IMR-90 (cell line): Measurements from ENCODE around the gene IFNE. TPM values are rescaled to one million over a fixed set of nuclear protein-coding genes. Genes with fewer than 3 reads are reported as not detected.
"Not testable (repeated sequence)": the region's sequence is repeated elsewhere in the genome, so short reads cannot be mapped to it uniquely, and the experiment has no call there.

Experiments
- ATAC-seq: fragments of 200-7000 bp; cut with Tn5 transposase; 2 replicates; pipeline ENCODE4 v1.9.1; 2020; ENCODE audit warnings: low read depth, mild to moderate bottlenecking, moderate library complexity
- BruUV-seq: library from RNA; stranded (reverse); fragments of 400-500 nt; replicated peaks from 2 replicates; lab custom pipeline; 2021; lab: Mats Ljungman, UMichigan
- CTCF ChIA-PET: fragments of 300-600 bp; formaldehyde crosslinking; extraction: SDS; loops from one replicate; lab custom pipeline; 2021; ENCODE audit warnings: antibody characterized with exemption; lab: Yijun Ruan, JAX
- POLR2A ChIA-PET: fragments of 300-600 bp; sonication (Branson Sonifier 250); formaldehyde crosslinking; loops from one replicate; lab custom pipeline; 2022; ENCODE audit warnings: antibody characterized with exemption; ENCODE audit not compliant: unreplicated experiment; lab: Charles Lee
- DNase-seq: peaks from one replicate; pipeline ENCODE4 v3.0.0; 2013
- H2AFZ ChIP-seq: replicated peaks from 2 replicates; pipeline ENCODE3; 2013; ENCODE audit warnings: low read length, mild to moderate bottlenecking; ENCODE audit not compliant: poor library complexity
- H2AK5ac ChIP-seq: 2 replicates; pipeline ENCODE4 v1.6.1; 2013; ENCODE audit warnings: low read depth, low read length, inconsistent platforms
- H2AK9ac ChIP-seq: replicated peaks from 2 replicates; pipeline ENCODE3; 2013; ENCODE audit warnings: mild to moderate bottlenecking, low read depth, low read length, moderate library complexity; ENCODE audit not compliant: poor library complexity
- H2BK120ac ChIP-seq: 2 replicates; pipeline ENCODE4 v1.6.1; 2013; ENCODE audit warnings: low read depth, low read length, inconsistent platforms
- H2BK15ac ChIP-seq: 3 replicates; pipeline ENCODE4 v1.6.1; 2013; ENCODE audit warnings: low read depth, low read length, inconsistent platforms
- H2BK20ac ChIP-seq: 2 replicates; pipeline ENCODE4 v1.6.1; 2013; ENCODE audit warnings: low read depth, mild to moderate bottlenecking, inconsistent platforms, low read length, moderate library complexity
- H2BK5ac ChIP-seq: 2 replicates; pipeline ENCODE4 v1.6.1; 2013; ENCODE audit warnings: mild to moderate bottlenecking, low read depth, low read length, inconsistent platforms; ENCODE audit not compliant: poor library complexity, severe bottlenecking
- H3K14ac ChIP-seq: replicated peaks from 2 replicates; pipeline ENCODE4 v1.6.1; 2013; ENCODE audit warnings: low read depth, low read length, inconsistent platforms
- H3K18ac ChIP-seq: 2 replicates; pipeline ENCODE4 v1.6.1; 2013; ENCODE audit warnings: low read depth, low read length, control low read depth
- H3K23ac ChIP-seq: 2 replicates; pipeline ENCODE4 v1.6.1; 2013; ENCODE audit warnings: low read depth, low read length, inconsistent platforms
- H3K27ac ChIP-seq: 2 replicates; pipeline ENCODE4 v1.5.1; 2013; ENCODE audit warnings: mild to moderate bottlenecking, control low read depth, low read length; ENCODE audit not compliant: insufficient read depth
- H3K27me3 ChIP-seq: 2 replicates; pipeline ENCODE4 v1.6.1; 2013; ENCODE audit warnings: low read length; ENCODE audit not compliant: control insufficient read depth, insufficient read depth
- H3K36me3 ChIP-seq: 2 replicates; pipeline ENCODE4 v1.6.1; 2013; ENCODE audit warnings: low read length, mixed read lengths; ENCODE audit not compliant: control insufficient read depth, insufficient read depth
- H3K4ac ChIP-seq: 2 replicates; pipeline ENCODE4 v1.6.1; 2013; ENCODE audit warnings: low read depth, low read length, inconsistent platforms
- H3K4me1 ChIP-seq: 2 replicates; pipeline ENCODE4 v1.6.1; 2013; ENCODE audit warnings: low read length, mixed read lengths; ENCODE audit not compliant: control insufficient read depth, insufficient read depth
- H3K4me2 ChIP-seq: 2 replicates; pipeline ENCODE4 v1.6.1; 2013; ENCODE audit warnings: low read depth, mild to moderate bottlenecking, control low read depth, low read length, moderate library complexity
- H3K4me3 ChIP-seq: 2 replicates; pipeline ENCODE4 v1.5.1; 2013; ENCODE audit warnings: low read depth, mild to moderate bottlenecking, control low read depth, low read length, moderate library complexity; ENCODE audit not compliant: insufficient read depth
- H3K56ac ChIP-seq: 2 replicates; pipeline ENCODE4 v1.6.1; 2013; ENCODE audit warnings: low read length, inconsistent platforms; ENCODE audit not compliant: insufficient read depth; ENCODE audit errors: extremely low read depth
- H3K79me1 ChIP-seq, 2 experiments: 2 replicates each; pipeline ENCODE4 v1.6.1; 2013; ENCODE audit warnings: low read length in 2 of 2, inconsistent platforms in 1 of 2, low read depth in 1 of 2
- H3K9ac ChIP-seq: 2 replicates; pipeline ENCODE4 v1.6.1; 2013; ENCODE audit warnings: low read depth, low read length, control low read depth
- H3K9me1 ChIP-seq: 2 replicates; pipeline ENCODE4 v1.6.1; 2013; ENCODE audit warnings: low read length, inconsistent platforms; ENCODE audit not compliant: insufficient read depth
- H3K9me3 ChIP-seq: 2 replicates; pipeline ENCODE4 v1.6.1; 2013; ENCODE audit warnings: low read length; ENCODE audit not compliant: control insufficient read depth, insufficient read depth
- H4K20me1 ChIP-seq: 2 replicates; pipeline ENCODE4 v1.6.1; 2013; ENCODE audit warnings: low read length, inconsistent platforms; ENCODE audit not compliant: insufficient read depth
- H4K5ac ChIP-seq: 2 replicates; pipeline ENCODE4 v1.6.1; 2013; ENCODE audit warnings: mild to moderate bottlenecking, low read depth, low read length, control low read depth
- H4K8ac ChIP-seq, 2 experiments: 2 replicates each; pipeline ENCODE4 v1.6.1; 2013; ENCODE audit warnings: low read depth in 2 of 2, low read length in 2 of 2, control low read depth in 1 of 2, inconsistent platforms in 1 of 2
- H4K91ac ChIP-seq: 2 replicates; pipeline ENCODE4 v1.6.1; 2013; ENCODE audit warnings: low read depth, low read length, inconsistent platforms; ENCODE audit not compliant: insufficient read depth
- WGBS, 2 experiments: methylation state at CpG; one replicate each; pipeline versions ENCODE4 v1.1.5 to v1.1.7; 2013; ENCODE audit warnings: missing lambda C conversion rate in 2 of 2; ENCODE audit not compliant: insufficient read length in 1 of 2; ENCODE audit errors: extremely low coverage in 2 of 2; 5-methylcytosine and 5-hydroxymethylcytosine counted together
- dilution Hi-C: fragments of 300-500 bp; cut with HindIII; formaldehyde crosslinking; loops from one replicate; pipeline ENCODE4 v1.14.3; 2018; ENCODE audit warnings: low sequenced_read_pairs; ENCODE audit not compliant: unreplicated experiment
- in situ Hi-C: fragments of 300-500 bp; cut with MboI; formaldehyde crosslinking; loops from 3 replicates; pipeline ENCODE4 v1.14.3; 2019; ENCODE audit warnings: low sequenced_read_pairs, inconsistent platforms, mixed read lengths
- intact Hi-C: fragments of 100-400 bp; cut with micrococcal nuclease; formaldehyde crosslinking; loops from 2 replicates; pipeline ENCODE4 v1.10.0; 2022
- polyA plus RNA-seq, 3 experiments: library from polyadenylated mRNA; depleted of rRNA; stranded (reverse); fragments of >200 nt; gene quantifications; 2 replicates each; pipeline ENCODE4 v1.2.3, GENCODE V29; 2012; ENCODE audit warnings: low replicate concordance in 1 of 3
- total RNA-seq: library from RNA; depleted of rRNA; stranded (reverse); fragments of >200 nt; gene quantifications from 2 replicates; pipeline ENCODE4 v1.2.3, GENCODE V29; 2012

IFNE gene
- total and polyA plus RNA-seq, 2 of the 4 experiments (the other 2 are of a cell fraction) = 1.4 to 1.8 TPM

DNA sequence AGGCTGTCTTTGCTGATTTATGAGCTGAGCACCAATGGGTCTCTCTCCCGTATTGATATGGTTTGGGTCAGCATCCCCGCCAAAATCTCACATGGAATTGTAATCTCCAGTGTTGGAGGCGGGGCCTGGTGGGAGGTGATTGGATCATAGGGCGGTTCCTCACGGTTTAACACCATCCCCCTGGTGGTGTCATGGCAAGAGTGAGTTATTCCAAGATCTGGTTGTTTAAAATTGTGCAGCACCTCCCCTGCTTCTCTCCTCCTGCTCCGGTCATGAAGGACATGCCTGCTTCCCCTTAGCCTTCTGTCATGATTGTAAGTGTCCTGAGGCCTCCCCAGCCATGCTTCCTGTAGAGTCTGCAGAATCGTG is 47.1 kb downstream of the IFNE start:
- H2BK15ac ChIP-seq, in situ Hi-C loops, H2AK9ac ChIP-seq, H3K9me1 ChIP-seq, H4K8ac ChIP-seq, H3K9ac ChIP-seq, H3K27me3 ChIP-seq, H3K4me2 ChIP-seq, H2BK20ac ChIP-seq, ATAC-seq, intact Hi-C loops, dilution Hi-C loops, H3K4me1 ChIP-seq, H3K23ac ChIP-seq, H2AFZ ChIP-seq, H3K4ac ChIP-seq, H2AK5ac ChIP-seq, H3K4me3 ChIP-seq, H3K14ac ChIP-seq, H3K36me3 ChIP-seq, H3K56ac ChIP-seq, H4K20me1 ChIP-seq, H3K18ac ChIP-seq, H4K5ac ChIP-seq, DNase-seq, H4K91ac ChIP-seq, H3K79me1 ChIP-seq, H3K27ac ChIP-seq, POLR2A ChIA-PET, BruUV-seq, H2BK5ac ChIP-seq, H3K9me3 ChIP-seq, H2BK120ac ChIP-seq: not testable (repeated sequence)
- CTCF ChIA-PET = interaction anchor here (0.7 to 1.6 kb wide), 10 partner anchors 10 to 359 kb away, joined by 3 to 5 read pairs (median 4); no protein-coding TSS in a partner anchor
- 67% methylated on average over 1 of the region's 7 CpGs; no CpG with 5 or more reads in 1 of the 2 experiments for whole genome bisulfite sequencing, 2 experiments
